ENCODE measurements around the gene AHCYL2.
A peak's percentile ranks its signal among the peaks of the same experiment; 100 is the strongest.

The AHCYL2 gene

GRCh38 chr7:129224251-129225205, at the start of gene AHCYL2:
Gene AHCYL2 (plus strand): TSS chr7:129225030.
- peak; percentile 98 for DNase-seq

- DNase-seq: no peak
Observed at GRCh38 chr7:129176916-129177710, 47.7 kb upstream of the AHCYL2 start.

GRCh38 chr7:129184981-129185670, 39.7 kb upstream of the AHCYL2 start:
- no peak for DNase-seq

GRCh38 chr7:129186749-129187260, 38.0 kb upstream of the AHCYL2 start:
- no peak for DNase-seq

- DNase-seq: no peak
Observed at GRCh38 chr7:129187681-129188371, 37.0 kb upstream of the AHCYL2 start.

GRCh38 chr7:129188372-129188891, 36.4 kb upstream of the AHCYL2 start, which contains the start of gene SMO:
Gene SMO (plus strand): TSS chr7:129188633. CDS start chr7:129189152, 519 bp downstream.
- no peak for DNase-seq

- DNase-seq: no peak
Observed at GRCh38 chr7:129188892-129189660, 35.8 kb upstream of the AHCYL2 start.

- no peak for DNase-seq
Observed at GRCh38 chr7:129189661-129190310, 35.0 kb upstream of the AHCYL2 start.

- no peak for DNase-seq
Observed at GRCh38 chr7:129191272-129191671, 33.6 kb upstream of the AHCYL2 start.

- no peak for DNase-seq
Observed at GRCh38 chr7:129193892-129194291, 30.9 kb upstream of the AHCYL2 start.

- no peak for DNase-seq
Observed at GRCh38 chr7:129197771-129198170, 27.1 kb upstream of the AHCYL2 start.

GRCh38 chr7:129199406-129199805, 25.4 kb upstream of the AHCYL2 start:
- no peak for DNase-seq

- no peak for DNase-seq
Observed at GRCh38 chr7:129202058-129202777, 22.6 kb upstream of the AHCYL2 start.

GRCh38 chr7:129203050-129203741, 21.6 kb upstream of the AHCYL2 start:
- no peak for DNase-seq

- no peak for DNase-seq
Observed at GRCh38 chr7:129205126-129205818, 19.6 kb upstream of the AHCYL2 start.

- no peak for DNase-seq
Observed at GRCh38 chr7:129205987-129206785, 18.6 kb upstream of the AHCYL2 start.

- no peak for DNase-seq
Observed at GRCh38 chr7:129208667-129209066, 16.2 kb upstream of the AHCYL2 start.

Measured in activated CD4-positive, alpha-beta T cell treated with anti-CD3 and anti-CD28 coated beads, Interleukin-2, amount 50 U/mL, for 1 hour (primary cell).